Suprapubic skin (tissue), 4 donors: Measurements from ENCODE around the gene VDAC1.

Source experiments
- EP300 ChIP-seq: sonication (generic); formaldehyde crosslinking; IDR thresholded peaks from one replicate; pipeline ENCODE4 v1.6.1; 2017; ENCODE audit warnings: antibody characterized with exemption
- POLR2A ChIP-seq, 2 donors: fragments of 450-650 bp; IDR thresholded peaks; one replicate each; pipeline ENCODE4 v1.6.1; 2017; ENCODE audit warnings: antibody characterized with exemption in 2 of 2, mild to moderate bottlenecking in 2 of 2, moderate library complexity in 2 of 2
- POLR2AphosphoS5 ChIP-seq, 3 donors: sonication (generic); formaldehyde crosslinking; IDR thresholded peaks; one replicate each; pipeline ENCODE4 v1.6.1; 2017; ENCODE audit warnings: antibody characterized with exemption in 3 of 3
- TF ChIP-seq, protein P1 (sequence below), 2 donors: fragments of 200-600 bp in 1 of 2; fragments of 450-650 bp in 1 of 2; sonication (generic) in 1 of 2; IDR thresholded peaks; one replicate each; pipeline ENCODE4 v1.5.1; 2016 to 2019; ENCODE audit warnings: antibody characterized with exemption in 2 of 2, mild to moderate bottlenecking in 1 of 2, moderate library complexity in 1 of 2

DNA sequence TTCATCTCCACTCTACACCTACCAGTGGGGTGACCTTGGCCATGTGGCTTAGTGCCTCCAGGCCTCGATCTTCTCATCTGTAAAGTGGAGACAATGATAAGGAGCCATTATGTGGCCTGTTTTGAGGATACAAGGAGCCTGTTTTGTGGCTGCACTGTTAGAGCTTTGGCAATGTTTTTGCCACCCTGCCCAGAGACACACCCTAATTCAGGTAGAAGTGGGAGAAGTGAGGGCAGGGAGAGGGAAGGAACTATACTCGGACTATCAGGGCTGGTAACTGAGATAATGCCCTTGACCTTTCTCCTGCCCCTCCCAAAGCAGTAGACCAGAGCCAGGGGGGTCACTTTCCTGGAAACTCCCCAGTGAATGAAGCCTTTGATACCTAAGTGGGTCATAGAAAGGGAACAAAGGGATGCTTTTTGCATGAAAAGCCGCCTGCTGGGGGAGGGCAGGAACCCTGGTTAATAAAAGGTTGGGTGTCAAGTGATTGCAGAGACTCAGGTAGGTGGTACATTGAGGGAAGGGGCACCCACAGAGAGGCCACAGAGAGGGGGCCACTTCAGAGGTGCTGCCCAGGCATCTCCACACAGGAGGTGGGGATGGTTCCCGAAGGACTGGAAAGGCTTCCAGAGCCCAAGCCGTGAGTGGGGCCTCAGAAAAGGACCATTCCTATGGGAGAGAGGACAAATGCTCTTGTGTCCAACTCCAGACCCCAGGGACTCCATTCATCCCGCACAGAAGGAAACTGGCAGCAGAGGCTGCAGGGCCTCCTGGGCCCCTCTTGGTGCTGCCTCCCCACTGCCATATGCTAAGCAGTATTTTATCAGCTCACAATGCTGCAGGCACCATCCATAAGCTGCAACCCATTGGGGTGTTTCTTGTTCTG lies 42.3 kb upstream of the VDAC1 start:
- TF ChIP-seq POLR2AphosphoS5 (IDR thresholded peaks at IDR 0.05), result no peak
- TF ChIP-seq, protein P1, sequence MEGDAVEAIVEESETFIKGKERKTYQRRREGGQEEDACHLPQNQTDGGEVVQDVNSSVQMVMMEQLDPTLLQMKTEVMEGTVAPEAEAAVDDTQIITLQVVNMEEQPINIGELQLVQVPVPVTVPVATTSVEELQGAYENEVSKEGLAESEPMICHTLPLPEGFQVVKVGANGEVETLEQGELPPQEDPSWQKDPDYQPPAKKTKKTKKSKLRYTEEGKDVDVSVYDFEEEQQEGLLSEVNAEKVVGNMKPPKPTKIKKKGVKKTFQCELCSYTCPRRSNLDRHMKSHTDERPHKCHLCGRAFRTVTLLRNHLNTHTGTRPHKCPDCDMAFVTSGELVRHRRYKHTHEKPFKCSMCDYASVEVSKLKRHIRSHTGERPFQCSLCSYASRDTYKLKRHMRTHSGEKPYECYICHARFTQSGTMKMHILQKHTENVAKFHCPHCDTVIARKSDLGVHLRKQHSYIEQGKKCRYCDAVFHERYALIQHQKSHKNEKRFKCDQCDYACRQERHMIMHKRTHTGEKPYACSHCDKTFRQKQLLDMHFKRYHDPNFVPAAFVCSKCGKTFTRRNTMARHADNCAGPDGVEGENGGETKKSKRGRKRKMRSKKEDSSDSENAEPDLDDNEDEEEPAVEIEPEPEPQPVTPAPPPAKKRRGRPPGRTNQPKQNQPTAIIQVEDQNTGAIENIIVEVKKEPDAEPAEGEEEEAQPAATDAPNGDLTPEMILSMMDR (IDR thresholded peaks at IDR 0.05), result no peak
- no peak for TF ChIP-seq POLR2A (IDR thresholded peaks at IDR 0.05)
- TF ChIP-seq EP300, result no peak
